ENCODE results near the gene CASP10. TPM values are rescaled to one million over a fixed set of nuclear protein-coding genes. Genes with fewer than 3 reads are reported as not detected.

CASP10 gene
- total and polyA plus RNA-seq, 2 of the 4 experiments (the other 2 are of a cell fraction), result 0.12 to 0.90 TPM

DNA sequence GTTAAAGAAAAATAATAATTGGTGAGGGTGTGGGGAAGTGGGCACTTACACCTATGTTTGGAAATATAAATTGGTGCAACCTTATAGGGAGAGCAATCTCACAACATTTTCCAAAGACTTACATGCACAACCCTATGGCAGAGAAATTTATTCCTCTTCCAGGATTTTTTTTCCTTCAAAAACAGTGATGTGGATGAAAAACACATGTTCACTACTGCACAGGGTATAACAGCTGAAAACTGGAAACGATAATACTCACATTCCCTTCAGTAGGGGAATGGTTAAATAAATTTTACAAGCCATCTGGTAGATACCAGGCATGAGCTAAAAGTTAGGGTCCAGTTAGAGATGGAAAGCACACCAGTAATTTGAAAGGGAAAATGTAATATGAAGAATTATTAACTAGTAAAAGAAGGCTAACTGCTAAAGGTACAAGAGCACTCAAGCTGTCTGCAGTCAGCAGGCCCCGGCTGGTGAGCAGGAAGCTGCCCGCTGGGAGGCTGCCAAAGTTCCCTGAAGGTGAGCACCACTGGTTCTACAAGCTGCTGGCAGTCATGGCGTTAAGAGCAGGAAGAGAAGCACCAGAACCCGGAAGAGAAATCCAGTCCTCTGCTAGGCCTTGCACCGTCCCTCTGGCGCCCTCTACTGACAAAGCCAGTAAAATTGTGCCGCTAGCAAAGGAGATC lies 49.0 kb downstream of the CASP10 start:
- Histone ChIP-seq H3K27me3 (ENCODE audit: control insufficient read depth, insufficient read depth, low read length) (no peaks in the 10 kb centered on the region), H2BK20ac (ENCODE audit: low read depth, low read length) (peak overlapping the region; percentile 15; the same call in 1 of the 2 replicates), H3K23ac (ENCODE audit: low read depth, low read length) (peak overlapping the region; percentile 19; the same call in 1 of the 2 replicates), H3K9me1 (ENCODE audit: insufficient read depth, low read length) (no peaks in the 10 kb centered on the region), H2AFZ (replicated peaks; ENCODE audit: low read length, poor library complexity) (peak overlapping the region; percentile 86), H2BK120ac (ENCODE audit: low read depth, low read length) (peak overlapping the region; percentile 11; the same call in 1 of the 2 replicates), H2AK9ac (replicated peaks; ENCODE audit: low read depth, low read length, poor library complexity) (no peak overlapping the region), H4K20me1 (ENCODE audit: insufficient read depth, low read length) (no peaks in the 10 kb centered on the region), H3K14ac (replicated peaks; ENCODE audit: low read depth, low read length) (peak overlapping the region; percentile 83; the same call in 1 of the 2 replicates), H3K4me1 (ENCODE audit: control insufficient read depth, insufficient read depth, low read length) (peaks cover 6% of the 10 kb centered on the region; the same call in 1 of the 2 replicates), H2BK15ac (ENCODE audit: low read depth, low read length) (peak overlapping the region; percentile 22; the same call in 1 of the 3 replicates), H3K4me3 (ENCODE audit: insufficient read depth, low read depth, low read length) (no peak overlapping the region), H3K36me3 (ENCODE audit: control insufficient read depth, insufficient read depth, low read length) (no peaks in the 10 kb centered on the region), H4K8ac (ENCODE audit: low read depth in 2 of 2, low read length in 2 of 2) (peak overlapping the region; percentile 97 to 99), H4K91ac (ENCODE audit: insufficient read depth, low read depth, low read length) (peak overlapping the region; percentile 63), H4K5ac (ENCODE audit: low read depth, low read length) (peak overlapping the region; percentile 96), H3K4ac (ENCODE audit: low read depth, low read length) (peak overlapping the region; percentile 80), H2AK5ac (ENCODE audit: low read depth, low read length) (no peak overlapping the region), H3K79me1 (ENCODE audit: low read depth in 1 of 2, low read length in 2 of 2) (no peaks in the 10 kb centered on the region), H3K4me2 (ENCODE audit: low read depth, low read length) (peak overlapping the region; percentile 30), H3K18ac (ENCODE audit: low read depth, low read length) (peak overlapping the region; percentile 75), H3K9ac (ENCODE audit: low read depth, low read length) (0 out of 2 replicates have a peak overlapping the region, but pooled peaks have one; percentile 4), H3K9me3 (ENCODE audit: control insufficient read depth, insufficient read depth, low read length) (no peaks in the 10 kb centered on the region), H2BK5ac (ENCODE audit: low read depth, low read length, poor library complexity, severe bottlenecking) (peak overlapping the region; percentile 8), H3K27ac (ENCODE audit: insufficient read depth, low read length) (peak overlapping the region; percentile 47; the same call in 1 of the 2 replicates), H3K56ac (ENCODE audit: extremely low read depth, insufficient read depth, low read length) (no peak overlapping the region)
- DNase-seq (peak; percentile 87), ATAC-seq (ENCODE audit: low read depth) (peak; percentile 74)
- dilution Hi-C loops (cut with HindIII; ENCODE audit: low sequenced_read_pairs, unreplicated experiment) (no loop called here), in situ Hi-C loops (cut with MboI; ENCODE audit: low sequenced_read_pairs) (loop anchor here (25.0 kb wide), 1 partner anchor 380 kb away; a partner anchor contains a TSS), intact Hi-C loops (cut with micrococcal nuclease) (loop anchor here (1.0 to 10.0 kb wide), 4 partner anchors 49 to 473 kb away; partner anchors contain the start of gene CASP10)
- no TSS peak for BruUV-seq (replicated peaks)
- TF ChIP-seq SMC3 (IDR thresholded peaks at IDR 0.05; ENCODE audit: low read depth, low read length), result peak; percentile 68
- TF ChIP-seq RAD21 (IDR thresholded peaks at IDR 0.05; ENCODE audit: low read length), result peak; percentile 75
- TF ChIP-seq, protein P1, sequence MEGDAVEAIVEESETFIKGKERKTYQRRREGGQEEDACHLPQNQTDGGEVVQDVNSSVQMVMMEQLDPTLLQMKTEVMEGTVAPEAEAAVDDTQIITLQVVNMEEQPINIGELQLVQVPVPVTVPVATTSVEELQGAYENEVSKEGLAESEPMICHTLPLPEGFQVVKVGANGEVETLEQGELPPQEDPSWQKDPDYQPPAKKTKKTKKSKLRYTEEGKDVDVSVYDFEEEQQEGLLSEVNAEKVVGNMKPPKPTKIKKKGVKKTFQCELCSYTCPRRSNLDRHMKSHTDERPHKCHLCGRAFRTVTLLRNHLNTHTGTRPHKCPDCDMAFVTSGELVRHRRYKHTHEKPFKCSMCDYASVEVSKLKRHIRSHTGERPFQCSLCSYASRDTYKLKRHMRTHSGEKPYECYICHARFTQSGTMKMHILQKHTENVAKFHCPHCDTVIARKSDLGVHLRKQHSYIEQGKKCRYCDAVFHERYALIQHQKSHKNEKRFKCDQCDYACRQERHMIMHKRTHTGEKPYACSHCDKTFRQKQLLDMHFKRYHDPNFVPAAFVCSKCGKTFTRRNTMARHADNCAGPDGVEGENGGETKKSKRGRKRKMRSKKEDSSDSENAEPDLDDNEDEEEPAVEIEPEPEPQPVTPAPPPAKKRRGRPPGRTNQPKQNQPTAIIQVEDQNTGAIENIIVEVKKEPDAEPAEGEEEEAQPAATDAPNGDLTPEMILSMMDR (conservative IDR thresholded peaks at IDR 0.05; ENCODE audit: low read depth, low read length), result peak; percentile 83
- no peak for TF ChIP-seq BHLHE40 (IDR thresholded peaks at IDR 0.05; ENCODE audit: low read depth, low read length)
- WGBS, 2 experiments (ENCODE audit: extremely low coverage in 2 of 2, insufficient read length in 1 of 2), result 19% methylated on average over 4 of the region's 8 CpGs; no CpG with 5 or more reads in 1 of the 2 experiments
- ChIA-PET CTCF (interaction anchor here (0.5 to 1.7 kb wide), 22 partner anchors 9 to 461 kb away, joined by 3 to 8 read pairs (median 4); partner anchors contain the start of genes CASP10, STRADB and TRAK2), POLR2A (ENCODE audit: unreplicated experiment) (no interaction called here)

Measured in IMR-90 (cell line).